SH-SY5Y (cell line): ENCODE results near the gene LAIR2.

Source experiments
- GATA2 ChIP-seq: IDR thresholded peaks from 2 replicates; pipeline ENCODE4 v1.6.1; 2011; ENCODE audit warnings: mild to moderate bottlenecking, low read depth, low read length
- GATA3 ChIP-seq: IDR thresholded peaks from 2 replicates; pipeline ENCODE4 v1.6.1; 2011; ENCODE audit warnings: low read depth, mild to moderate bottlenecking, low read length, moderate library complexity

DNA sequence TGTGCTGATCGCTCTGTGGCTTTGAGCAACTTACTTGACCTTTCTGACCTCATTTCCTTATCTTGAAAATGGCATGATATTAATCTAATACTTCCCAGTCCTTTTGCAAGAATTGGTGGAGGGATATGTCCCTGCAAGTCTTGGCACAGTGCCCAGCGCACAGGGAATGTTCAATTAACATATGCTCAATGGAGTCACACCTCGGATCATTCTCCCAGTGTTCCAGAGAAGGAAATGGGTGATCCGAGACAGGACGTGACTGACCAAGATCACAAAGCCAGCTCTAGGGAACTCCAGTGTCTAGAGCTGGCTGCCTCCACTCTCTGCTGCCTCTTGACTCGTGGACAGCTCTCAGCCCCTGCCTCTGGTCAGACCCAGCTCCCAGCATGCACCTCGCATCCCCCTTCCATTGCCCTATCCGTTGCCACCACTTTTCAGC lies 33.1 kb upstream of the LAIR2 start:
- TF ChIP-seq GATA3 (no peak), GATA2 (no peak)
